ENCODE data around the gene PODN.

The PODN gene

GRCh38 chr1:53089478-53090226 is 27.6 kb downstream of the PODN start:
- DNase-seq (ENCODE audit: low spot score), result peak; percentile 26

GRCh38 chr1:53090227-53091147 is 28.5 kb downstream of the PODN start:
- DNase-seq (ENCODE audit: low spot score), result no peak

GRCh38 chr1:53091841-53092645 is 30.0 kb downstream of the PODN start:
- DNase-seq (ENCODE audit: low spot score), result no peak

- no peak for DNase-seq (ENCODE audit: low spot score)
Measured at GRCh38 chr1:53092659-53093450, 30.8 kb downstream of the PODN start.

GRCh38 chr1:53093451-53093754 is 31.4 kb downstream of the PODN start:
- no peak for DNase-seq (ENCODE audit: low spot score)

- no peak for DNase-seq (ENCODE audit: low spot score)
Measured at GRCh38 chr1:53093778-53094532, 31.9 kb downstream of the PODN start.

- no peak for DNase-seq (ENCODE audit: low spot score)
Measured at GRCh38 chr1:53094533-53094919, 32.5 kb downstream of the PODN start.

GRCh38 chr1:53104289-53104913 is 42.4 kb downstream of the PODN start:
- DNase-seq (ENCODE audit: low spot score), result no peak

- DNase-seq (ENCODE audit: low spot score), result no peak
Measured at GRCh38 chr1:53107090-53107489, 45.1 kb downstream of the PODN start.

GRCh38 chr1:53107570-53108322 is 45.7 kb downstream of the PODN start:
- DNase-seq (ENCODE audit: low spot score), result no peak

GRCh38 chr1:53108646-53109580 is 46.9 kb downstream of the PODN start:
- DNase-seq (ENCODE audit: low spot score), result no peak

- DNase-seq (ENCODE audit: low spot score), result no peak
Measured at GRCh38 chr1:53110370-53111072, 48.5 kb downstream of the PODN start.

- DNase-seq (ENCODE audit: low spot score), result no peak
Measured at GRCh38 chr1:53111073-53111556, 49.1 kb downstream of the PODN start.

- no peak for DNase-seq (ENCODE audit: low spot score)
Measured at GRCh38 chr1:53111693-53112092, 49.7 kb downstream of the PODN start.

GRCh38 chr1:53112271-53112774 is 50.3 kb downstream of the PODN start:
- no peak for DNase-seq (ENCODE audit: low spot score)

- no peak for DNase-seq (ENCODE audit: low spot score)
Measured at GRCh38 chr1:53112861-53113260, 50.8 kb downstream of the PODN start.

- DNase-seq (ENCODE audit: low spot score), result no peak
Measured at GRCh38 chr1:53114090-53114489, 52.1 kb downstream of the PODN start.

Data from RKO (cell line).